Stimulated activated CD4-positive, alpha-beta T cell treated with anti-CD3 and anti-CD28 coated beads, Interleukin-2, amount 100 ng/mL, for 24 hours (primary cell): Measurements from ENCODE around the gene PIP4P1.
"Not testable (repeated sequence)": the region's sequence is repeated elsewhere in the genome, so short reads cannot be mapped to it uniquely, and the experiment has no call there.

ENCODE experiments used
- DNase-seq, 2 donors: peaks; one replicate each; pipeline ENCODE4 v3.0.0-alpha.2; 2020

Gene PIP4P1

GRCh38 chr14:20472536-20473169 is 11.4 kb upstream of the PIP4P1 start:
- no peak for DNase-seq

- DNase-seq = no peak
Measured at GRCh38 chr14:20470603-20470901, 9.3 kb upstream of the PIP4P1 start.

- peak; percentile 64 to 73 for DNase-seq
Measured at GRCh38 chr14:20469890-20470602, 8.8 kb upstream of the PIP4P1 start.

GRCh38 chr14:20469242-20469889 is 8.1 kb upstream of the PIP4P1 start, which contains the start of gene PNP:
PNP (plus strand) TSS chr14:20469406; CDS start chr14:20469525, 119 bp downstream.
- peak; percentile 88 to 89 for DNase-seq

GRCh38 chr14:20468764-20469241 is 7.6 kb upstream of the PIP4P1 start:
- DNase-seq = no peak

- DNase-seq = peak; percentile 45 to 55
Measured at GRCh38 chr14:20460458-20461224, 593 bp downstream of the PIP4P1 start.

GRCh38 chr14:20458031-20458789 is 3.0 kb downstream of the PIP4P1 start:
- no peak for DNase-seq

- DNase-seq = no peak
Measured at GRCh38 chr14:20456971-20457370, 4.3 kb downstream of the PIP4P1 start.

GRCh38 chr14:20455355-20456300 is 5.6 kb downstream of the PIP4P1 start:
- no peak for DNase-seq

GRCh38 chr14:20454516-20455354 is 6.5 kb downstream of the PIP4P1 start, which contains the start of the genes APEX1 and OSGEP:
APEX1 (plus strand) TSS chr14:20455226; CDS start chr14:20455646, 420 bp downstream.
OSGEP (minus strand) TSS chr14:20454812; CDS start chr14:20454683, 129 bp downstream.
- DNase-seq = peak; percentile 97

- not testable (repeated sequence) for DNase-seq
Measured at GRCh38 chr14:20452831-20453230, 8.4 kb downstream of the PIP4P1 start.

- DNase-seq = no peak
Measured at GRCh38 chr14:20446889-20447288, 14.3 kb downstream of the PIP4P1 start.

GRCh38 chr14:20443650-20444049 is 17.6 kb downstream of the PIP4P1 start:
- not testable (repeated sequence) for DNase-seq

GRCh38 chr14:20441461-20441860 is 19.8 kb downstream of the PIP4P1 start:
- no peak for DNase-seq

- peak in 1 of 2 donors; percentile 17 for DNase-seq
Measured at GRCh38 chr14:20440882-20441281, 20.4 kb downstream of the PIP4P1 start.

- DNase-seq = no peak
Measured at GRCh38 chr14:20440465-20440864, 20.8 kb downstream of the PIP4P1 start.

- DNase-seq = no peak
Measured at GRCh38 chr14:20438664-20439063, 22.6 kb downstream of the PIP4P1 start.

GRCh38 chr14:20436363-20436755 is 24.9 kb downstream of the PIP4P1 start:
- no peak for DNase-seq

- DNase-seq = no peak
Measured at GRCh38 chr14:20435582-20436362, 25.5 kb downstream of the PIP4P1 start, which contains the start of gene KLHL33. KLHL33 (minus strand) TSS chr14:20436166; CDS start chr14:20435811, 355 bp downstream.
